Testis (tissue), 3 donors: ENCODE results near the gene BRD4. TPM values are rescaled to one million over a fixed set of nuclear protein-coding genes. Genes with fewer than 3 reads are reported as not detected.

Experiments
- DNase-seq: peaks from one replicate; pipeline ENCODE4 v3.0.0-alpha.2; 2019
- H3K27ac ChIP-seq, 2 donors: fragments of 200-600 bp; sonication (generic); one replicate each; pipeline ENCODE4 v1.5.1; 2019
- H3K27me3 ChIP-seq: fragments of 200-600 bp; sonication (generic); one replicate; pipeline ENCODE4 v1.5.1; 2019
- H3K36me3 ChIP-seq: fragments of 200-600 bp; sonication (generic); one replicate; pipeline ENCODE4 v1.5.1; 2017; ENCODE audit warnings: low read depth; ENCODE audit errors: missing control alignments
- H3K4me1 ChIP-seq: fragments of 200-600 bp; sonication (generic); one replicate; pipeline ENCODE4 v1.5.1; 2019
- H3K4me3 ChIP-seq, 2 donors: fragments of 200-600 bp; sonication (generic); one replicate each; pipeline ENCODE4 v1.5.1; 2017 to 2019
- H3K9me3 ChIP-seq: fragments of 200-600 bp; sonication (generic); one replicate; pipeline ENCODE4 v1.5.1; 2017
- POLR2A ChIP-seq: fragments of 450-650 bp; IDR thresholded peaks from one replicate; pipeline ENCODE4 v1.6.1; 2017; ENCODE audit warnings: antibody characterized with exemption, mild to moderate bottlenecking, moderate library complexity
- WGBS, 2 donors: methylation state at CpG; one replicate each; pipeline ENCODE4 v1.1.5; 2018; 5-methylcytosine and 5-hydroxymethylcytosine counted together
- intact Hi-C: fragments of 100-400 bp; cut with DNase I; formaldehyde crosslinking; loops from one replicate; pipeline ENCODE4 v1.15.1; 2023; ENCODE audit warnings: low total_unique reads
- polyA plus RNA-seq: library from polyadenylated mRNA; stranded (reverse); fragments of 350-450 nt; fragmentation: Illumina TruSeq; extraction: RNeasy Lipid Tissue Mini Kit (QIAGEN cat#74804); gene quantifications from one replicate; pipeline ENCODE4 v1.2.3, GENCODE V29; 2014; ENCODE audit warnings: low read depth, low replicate concordance; ENCODE audit not compliant: insufficient read depth
- total RNA-seq, 2 donors: library from RNA; depleted of rRNA; stranded (reverse); fragments of >200 nt; gene quantifications; one replicate each; pipeline ENCODE4 v1.2.3, GENCODE V29; 2016
- TF ChIP-seq, protein P1 (sequence below), 3 experiments: fragments of 450-650 bp in 2 of 3; fragments of 200-600 bp in 1 of 3; sonication (generic) in 1 of 3; IDR thresholded peaks; one replicate each; pipeline ENCODE4 v1.5.1; 2016 to 2019; ENCODE audit warnings: antibody characterized with exemption in 3 of 3, mild to moderate bottlenecking in 2 of 3, moderate library complexity in 1 of 3

Gene BRD4
- total and polyA plus RNA-seq, 3 donors from 2014 or later: 59.2 to 109 (median 106) TPM

DNA sequence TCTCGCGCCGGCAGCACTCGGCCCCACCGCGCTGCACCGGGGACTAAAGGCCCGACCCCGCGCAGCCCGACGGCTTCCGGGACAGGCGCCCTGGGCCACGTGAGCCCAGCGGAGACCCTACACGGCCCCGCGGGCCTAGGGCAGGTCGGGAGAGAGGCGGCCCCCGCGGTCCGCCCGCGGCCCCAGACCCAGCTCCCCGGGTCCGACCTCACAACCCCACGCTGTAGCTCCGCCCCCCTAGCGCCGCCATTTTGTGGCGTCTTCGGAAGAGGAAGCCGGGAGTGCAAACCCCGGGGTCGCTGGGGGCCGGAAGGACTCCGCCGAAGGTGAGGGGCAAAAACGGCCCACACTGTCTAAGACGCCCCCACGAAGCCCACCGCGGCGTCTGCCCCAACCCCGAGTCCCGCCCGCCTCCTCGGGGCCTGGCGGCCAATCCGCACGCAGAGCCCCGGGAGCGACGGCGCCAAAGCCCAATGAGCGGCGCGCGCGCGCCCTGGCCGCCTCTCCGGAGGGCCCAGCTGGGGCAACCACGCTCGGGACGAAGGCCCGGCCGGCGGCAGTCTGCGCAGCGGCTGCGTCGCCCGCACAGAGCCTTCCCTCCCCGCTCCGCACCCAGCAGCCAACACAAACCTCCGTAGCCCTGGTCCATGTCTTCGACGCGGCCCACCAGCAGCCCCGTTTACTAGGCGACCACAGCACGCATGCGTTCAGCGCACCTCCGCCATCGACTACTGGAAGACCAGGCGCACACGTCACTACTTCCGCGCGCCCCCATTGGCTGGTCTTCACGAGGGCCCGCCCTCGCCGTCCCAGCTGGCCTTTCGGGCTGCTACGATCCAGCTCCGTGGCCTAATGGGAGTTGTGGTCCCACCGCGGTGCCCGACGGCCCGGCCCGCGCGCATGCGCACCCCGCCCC, 47.0 kb upstream of the BRD4 start, which contains the start of gene AKAP8:
Gene AKAP8 (minus strand): TSS at position 705 of the 916 bp plus-strand sequence. CDS start 56 bp downstream, at position 649.
- Histone ChIP-seq H3K36me3 (no peaks in the 10 kb centered on the region), H3K4me3 (peak within 1 kb of the TSS; percentile 76 to 88), H3K27me3 (no peaks in the 10 kb centered on the region), H3K27ac (peak within 1 kb of the TSS; percentile 88 to 93), H3K4me1 (peaks cover 29% of the 10 kb centered on the region), H3K9me3 (no peaks in the 10 kb centered on the region)
- 0 to 1% methylated on average over 36 to 104 of the region's 111 CpGs for WGBS, 2 donors
- no peak for TF ChIP-seq POLR2A
- TF ChIP-seq, protein P1, sequence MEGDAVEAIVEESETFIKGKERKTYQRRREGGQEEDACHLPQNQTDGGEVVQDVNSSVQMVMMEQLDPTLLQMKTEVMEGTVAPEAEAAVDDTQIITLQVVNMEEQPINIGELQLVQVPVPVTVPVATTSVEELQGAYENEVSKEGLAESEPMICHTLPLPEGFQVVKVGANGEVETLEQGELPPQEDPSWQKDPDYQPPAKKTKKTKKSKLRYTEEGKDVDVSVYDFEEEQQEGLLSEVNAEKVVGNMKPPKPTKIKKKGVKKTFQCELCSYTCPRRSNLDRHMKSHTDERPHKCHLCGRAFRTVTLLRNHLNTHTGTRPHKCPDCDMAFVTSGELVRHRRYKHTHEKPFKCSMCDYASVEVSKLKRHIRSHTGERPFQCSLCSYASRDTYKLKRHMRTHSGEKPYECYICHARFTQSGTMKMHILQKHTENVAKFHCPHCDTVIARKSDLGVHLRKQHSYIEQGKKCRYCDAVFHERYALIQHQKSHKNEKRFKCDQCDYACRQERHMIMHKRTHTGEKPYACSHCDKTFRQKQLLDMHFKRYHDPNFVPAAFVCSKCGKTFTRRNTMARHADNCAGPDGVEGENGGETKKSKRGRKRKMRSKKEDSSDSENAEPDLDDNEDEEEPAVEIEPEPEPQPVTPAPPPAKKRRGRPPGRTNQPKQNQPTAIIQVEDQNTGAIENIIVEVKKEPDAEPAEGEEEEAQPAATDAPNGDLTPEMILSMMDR (IDR thresholded peaks at IDR 0.05): peak in 1 of 3 experiments; percentile 8
- intact Hi-C loops: loop anchor here (10.0 kb wide), 1 partner anchor 125 kb away; no protein-coding TSS in a partner anchor
- DNase-seq: peak; percentile 99

DNA sequence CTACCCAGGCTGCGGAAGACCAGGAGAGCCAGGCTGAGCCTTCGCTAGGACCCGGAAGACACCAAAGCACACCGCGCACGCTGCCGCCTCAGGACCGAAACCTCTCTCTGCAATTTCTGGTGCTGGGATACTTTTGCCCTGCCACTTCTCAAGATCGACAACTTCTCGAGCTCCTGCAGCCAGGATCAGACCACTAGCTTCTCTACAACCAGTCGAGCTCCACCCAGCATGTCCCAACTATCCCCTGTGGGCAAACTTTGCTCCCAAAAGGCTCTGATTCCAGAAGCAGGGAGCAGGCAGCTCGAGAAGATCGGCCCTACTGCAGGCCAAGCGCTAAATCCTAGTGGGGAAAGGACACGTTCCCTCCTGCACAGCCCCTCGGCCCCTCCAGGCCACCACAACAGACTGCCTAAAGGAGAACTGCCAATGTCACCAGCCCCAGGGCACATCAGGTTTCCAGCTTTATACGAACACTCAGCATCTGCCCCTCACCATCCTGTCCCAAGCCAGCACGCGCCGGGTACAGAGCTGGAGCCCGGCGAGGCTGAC, 46.3 kb upstream of the BRD4 start:
- Histone ChIP-seq H3K9me3 (no peaks in the 10 kb centered on the region), H3K36me3 (no peaks in the 10 kb centered on the region), H3K4me3 (peak overlapping the region; percentile 76 to 88), H3K27me3 (no peaks in the 10 kb centered on the region), H3K4me1 (peaks cover 36% of the 10 kb centered on the region), H3K27ac (peak overlapping the region; percentile 88 to 93)
- DNase-seq: peak; percentile 68
- 0% methylated on average over 14 to 22 of the region's 22 CpGs for WGBS, 2 donors
- TF ChIP-seq, protein P1 (IDR thresholded peaks at IDR 0.05): no peak
- TF ChIP-seq POLR2A: no peak
- intact Hi-C loops: loop anchor here (10.0 kb wide), 1 partner anchor 124 kb away; no protein-coding TSS in a partner anchor

DNA sequence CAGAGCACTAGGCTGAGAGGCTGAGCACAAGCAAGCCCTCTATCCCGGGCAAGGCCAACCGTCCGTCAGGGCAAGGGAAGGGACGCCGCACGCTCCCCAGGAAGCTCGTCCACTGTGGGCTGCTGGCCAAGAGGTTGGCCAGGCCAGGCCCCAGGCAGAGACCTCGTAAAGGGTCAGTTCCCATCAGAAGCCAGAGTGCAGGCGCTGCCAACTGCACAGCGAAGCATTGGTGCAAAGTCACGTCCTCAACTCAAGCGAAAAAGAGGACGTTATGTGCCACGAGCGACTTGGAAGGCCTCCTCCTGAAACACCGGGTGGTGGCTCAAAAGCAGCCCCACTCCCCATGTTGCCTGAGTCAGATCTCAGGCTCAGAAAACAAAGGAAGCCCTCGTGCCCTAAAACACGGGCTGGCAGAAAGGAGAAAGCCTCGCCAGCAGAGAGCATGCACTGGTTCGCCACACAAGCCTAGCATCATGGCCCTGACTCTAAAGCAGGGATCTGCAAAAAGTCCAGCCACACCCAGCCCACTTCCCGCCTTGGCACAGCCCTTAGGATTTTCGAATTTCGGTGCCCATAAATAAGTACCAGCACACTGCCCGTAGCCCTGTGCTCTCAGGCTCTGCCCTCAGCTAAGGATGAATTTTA, 42.6 kb upstream of the BRD4 start:
- H3K27ac ChIP-seq: peak overlapping the region in 1 of 2 donors; percentile 11
- peaks cover 38% of the 10 kb centered on the region for H3K4me1 ChIP-seq
- TF ChIP-seq, protein P1 (IDR thresholded peaks at IDR 0.05): no peak
- TF ChIP-seq POLR2A: no peak
- no peaks in the 10 kb centered on the region for H3K9me3 ChIP-seq
- peak; percentile 71 for DNase-seq
- no peaks in the 10 kb centered on the region for H3K36me3 ChIP-seq
- no peaks in the 10 kb centered on the region for H3K27me3 ChIP-seq
- no peak overlapping the region for H3K4me3 ChIP-seq
- WGBS, 2 donors: 48 to 50% methylated on average over 22 to 24 of the region's 24 CpGs
- intact Hi-C loops: loop anchor here (10.0 kb wide), 1 partner anchor 120 kb away; no protein-coding TSS in a partner anchor

DNA sequence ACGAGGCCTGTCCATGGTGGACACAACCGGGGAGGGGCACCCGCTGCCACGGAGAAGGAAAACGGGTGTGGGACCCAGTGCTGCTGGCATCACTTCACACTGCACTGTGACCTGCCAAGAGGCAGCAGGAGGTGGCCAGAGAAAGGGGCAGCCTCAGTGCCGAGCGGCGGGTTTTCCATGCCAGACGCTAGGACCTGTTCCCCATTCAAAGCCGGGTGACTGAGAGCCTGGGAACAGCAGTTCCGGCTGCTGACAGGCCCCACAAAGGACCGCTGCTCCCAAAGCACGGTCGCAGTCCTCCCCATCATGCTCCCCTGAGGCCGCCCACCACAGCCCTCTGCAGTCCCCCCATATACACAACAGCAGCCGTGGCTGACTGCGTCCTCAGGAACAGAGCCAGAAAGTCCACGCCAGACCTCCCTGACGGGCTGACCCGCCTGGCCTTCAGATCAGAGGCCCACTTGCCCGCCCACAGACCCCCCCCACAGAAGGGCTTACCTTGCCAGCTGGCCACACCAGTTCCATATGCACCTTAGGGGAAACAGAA, 41.8 kb upstream of the BRD4 start:
- H3K4me3 ChIP-seq: no peak overlapping the region
- H3K27ac ChIP-seq: peak overlapping the region in 1 of 2 donors; percentile 11
- no peaks in the 10 kb centered on the region for H3K27me3 ChIP-seq
- no peaks in the 10 kb centered on the region for H3K36me3 ChIP-seq
- intact Hi-C loops: loop anchor here (10.0 kb wide), 1 partner anchor 119 kb away; no protein-coding TSS in a partner anchor
- DNase-seq: no peak
- TF ChIP-seq, protein P1 (IDR thresholded peaks at IDR 0.05): no peak
- no peak for TF ChIP-seq POLR2A
- WGBS, 2 donors: 58 to 71% methylated on average over 15 to 21 of the region's 21 CpGs
- H3K9me3 ChIP-seq: no peaks in the 10 kb centered on the region
- peaks cover 38% of the 10 kb centered on the region for H3K4me1 ChIP-seq
